ENCODE results near the gene C21orf58. TPM values are rescaled to one million over a fixed set of nuclear protein-coding genes. Genes with fewer than 3 reads are reported as not detected.
"Not testable (repeated sequence)": the region's sequence is repeated elsewhere in the genome, so short reads cannot be mapped to it uniquely, and the experiment has no call there.

The C21orf58 gene
- polyA plus RNA-seq (ENCODE audit: insufficient read length): 22.3 TPM
- long read RNA-seq, donor 1, partial matches to known transcripts: 40 of 40 reads
- long read RNA-seq, donor 1, other reads (novel, unspliced or antisense): 0 of 40 reads
- long read RNA-seq, donor 2, partial matches to known transcripts: 18 of 18 reads
- long read RNA-seq, donor 2, other reads (novel, unspliced or antisense): 0 of 18 reads
- long read RNA-seq, donor 3: 0 reads
- long read RNA-seq, donor 4: 0 reads
- long read RNA-seq, donor 5, partial matches to known transcripts: 0 of 1 reads
- long read RNA-seq, donor 5, other reads (novel, unspliced or antisense): 0 of 1 reads
- long read RNA-seq, donor 6: 0 reads
- long read RNA-seq, donor 7: 0 reads
- long read RNA-seq, donor 8: 0 reads

DNA sequence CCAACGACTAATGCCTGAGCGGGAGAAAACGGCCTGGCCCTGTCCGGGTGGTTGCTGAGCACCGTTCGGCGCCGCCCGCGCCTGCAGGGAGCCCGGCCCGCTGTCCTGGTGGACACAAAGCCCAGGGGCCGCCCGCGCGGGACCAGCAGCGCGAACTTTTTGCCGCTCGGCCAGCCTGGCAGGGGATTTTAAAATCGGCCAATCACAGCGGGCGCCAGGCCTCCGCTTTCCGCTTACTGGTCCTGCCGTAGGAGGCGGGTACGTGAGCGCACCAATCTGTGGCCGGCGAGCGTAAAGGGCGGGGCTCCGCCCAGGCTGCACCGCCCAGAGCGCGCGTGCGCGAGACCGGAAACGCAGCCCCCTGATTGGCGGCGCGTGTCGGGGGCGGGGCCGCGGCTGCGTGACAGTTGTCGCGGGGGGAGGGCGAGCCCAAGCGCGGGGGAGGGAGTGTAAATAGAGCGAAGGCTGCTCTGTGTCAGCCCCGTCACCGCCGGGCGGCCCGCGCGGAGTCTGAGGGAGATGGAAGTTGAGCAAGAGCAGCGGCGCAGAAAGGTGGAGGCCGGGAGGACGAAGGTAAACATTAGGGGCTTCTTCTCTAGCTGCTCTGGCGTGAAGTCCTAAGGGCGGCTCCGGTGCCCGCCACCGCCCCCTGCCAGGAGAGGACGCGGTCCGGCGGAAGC is at the start of gene C21orf58, which contains the start of gene PCNT:
TSS of gene C21orf58 (minus strand) at position 161 of the 680 bp plus-strand sequence. CDS start 1,132 bp downstream, outside the sequence.
TSS of gene PCNT (plus strand) at position 447 of the 680 bp plus-strand sequence. CDS start at position 520, 73 bp downstream.
- DNase-seq: peak; percentile 95

GRCh38 chr21:46372947-46373346 is 49.3 kb upstream of the C21orf58 start:
- not testable (repeated sequence) for DNase-seq

DNA sequence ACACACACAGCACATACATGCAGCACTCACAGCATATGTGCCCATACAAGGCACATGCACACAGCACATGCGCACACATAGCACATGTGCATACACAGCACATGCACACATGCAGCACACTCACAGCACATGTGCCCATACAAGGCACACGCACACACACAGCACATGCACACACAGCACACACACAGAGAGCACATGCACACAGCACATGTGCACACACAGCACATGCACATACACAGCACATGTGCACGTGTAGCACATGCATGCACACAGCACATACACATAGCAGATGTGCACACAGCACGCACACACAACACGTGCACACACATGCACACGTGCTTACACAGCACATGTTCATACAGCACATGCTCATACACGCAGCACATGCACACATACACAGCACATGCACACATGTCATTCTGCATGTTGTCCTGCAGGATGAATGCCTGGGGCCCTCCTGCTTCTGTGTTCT is 48.4 kb upstream of the C21orf58 start:
- DNase-seq: no peak

DNA sequence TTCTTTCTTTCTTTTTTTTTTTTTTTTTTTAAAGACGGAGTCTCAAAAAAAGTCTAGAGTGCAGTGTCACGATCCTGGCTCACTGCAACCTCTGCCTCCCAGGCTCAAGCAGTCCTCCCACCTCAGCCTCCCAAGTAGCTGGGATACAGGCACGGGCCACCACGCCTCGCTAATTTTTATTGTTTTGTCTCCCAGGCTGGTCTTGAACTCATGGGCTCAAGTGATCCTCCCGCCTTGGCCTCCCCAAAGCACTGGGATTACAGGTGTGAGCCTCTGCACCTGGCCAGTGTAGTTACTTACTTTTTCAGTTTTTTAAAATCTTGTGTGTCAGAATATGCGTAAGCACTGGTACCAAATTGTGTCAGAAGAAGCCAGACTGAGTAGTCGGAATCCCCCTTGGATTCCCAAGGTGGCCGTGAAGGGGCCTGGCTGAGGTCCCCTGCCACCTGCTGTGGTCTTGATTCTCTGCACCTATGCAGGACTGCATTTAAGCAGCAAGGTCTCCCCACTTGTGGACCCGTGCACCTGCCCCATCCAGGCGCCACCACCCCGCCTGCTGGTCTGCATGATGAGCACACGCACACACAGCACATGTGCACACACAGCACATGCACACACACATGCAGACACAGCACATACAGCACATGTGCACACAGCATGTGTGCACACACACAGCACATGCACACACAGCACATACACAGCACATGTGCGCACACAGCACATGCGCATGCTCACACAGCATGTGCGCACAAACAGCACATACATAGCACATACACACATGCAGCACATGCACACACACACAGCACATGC is 47.7 kb upstream of the C21orf58 start:
- no peak for DNase-seq

- DNase-seq: no peak
Observed at GRCh38 chr21:46369520-46370235, 46.0 kb upstream of the C21orf58 start.

DNA sequence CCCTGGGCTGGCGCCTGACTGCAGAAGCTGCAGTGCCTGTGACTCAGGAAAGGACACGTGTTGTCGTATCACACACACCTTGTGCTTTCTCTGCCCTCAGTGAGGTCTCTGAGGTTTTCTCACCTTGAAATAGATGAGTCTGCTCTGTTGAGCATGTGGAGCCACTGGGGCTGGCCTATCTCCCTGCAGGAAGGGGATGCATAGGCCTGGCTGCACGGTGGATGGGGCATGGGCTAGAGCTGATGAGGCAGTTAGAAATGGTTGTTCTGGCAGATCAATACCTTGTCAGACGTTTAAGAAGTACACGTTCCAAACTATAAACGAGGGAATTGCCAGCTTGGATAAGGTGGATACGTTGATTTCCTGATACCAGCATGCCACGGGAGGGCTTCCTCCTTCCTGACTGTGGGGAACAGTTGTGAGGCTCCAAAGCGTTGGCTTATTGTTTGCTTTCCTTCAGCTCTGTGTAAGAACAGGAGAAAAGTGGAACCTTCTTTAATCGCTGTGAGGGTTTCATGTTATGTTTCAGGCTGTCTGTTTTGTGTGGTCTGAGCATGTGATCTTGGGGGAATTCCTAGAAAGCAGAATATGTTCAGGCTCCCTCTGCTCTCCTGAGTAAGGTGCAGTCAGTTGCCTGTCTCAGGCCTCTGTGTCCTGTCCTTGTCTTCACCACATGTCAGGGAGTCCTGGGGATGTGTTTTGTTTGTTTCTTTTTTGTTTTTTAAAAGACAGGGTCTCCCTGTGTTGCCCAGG is 45.0 kb upstream of the C21orf58 start:
- no peak for DNase-seq

DNA sequence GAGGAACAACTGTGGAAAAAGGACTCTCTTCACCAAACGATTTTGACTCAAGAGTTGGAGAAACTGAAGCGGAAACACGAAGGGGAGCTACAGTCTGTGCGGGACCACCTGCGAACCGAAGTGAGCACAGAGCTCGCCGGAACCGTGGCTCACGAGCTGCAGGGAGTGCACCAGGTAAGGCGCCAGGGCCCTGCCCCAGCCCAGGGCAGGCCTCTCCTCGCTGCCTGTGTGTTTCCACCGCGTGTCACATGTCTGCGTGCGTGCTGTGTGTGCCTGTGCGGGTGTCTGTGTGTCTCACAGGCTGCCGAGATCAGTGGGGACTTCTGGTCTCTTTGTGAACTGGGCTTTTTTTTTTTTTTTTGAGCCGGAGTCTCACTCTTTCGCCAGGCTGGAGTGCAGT is 43.3 kb upstream of the C21orf58 start:
- DNase-seq: no peak

DNA sequence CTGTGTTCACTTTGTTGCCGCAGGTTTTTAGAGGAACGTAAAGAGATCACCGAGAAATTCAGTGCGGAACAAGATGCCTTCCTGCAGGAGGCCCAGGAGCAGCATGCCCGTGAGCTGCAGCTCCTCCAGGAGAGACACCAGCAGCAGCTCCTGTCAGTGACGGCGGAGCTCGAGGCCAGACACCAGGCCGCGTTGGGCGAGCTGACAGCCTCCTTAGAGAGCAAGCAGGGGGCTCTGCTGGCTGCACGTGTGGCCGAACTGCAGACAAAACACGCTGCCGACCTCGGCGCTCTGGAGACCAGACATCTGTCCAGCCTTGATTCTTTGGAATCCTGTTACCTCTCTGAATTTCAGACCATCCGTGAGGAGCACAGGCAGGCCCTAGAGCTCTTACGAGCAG is 42.9 kb upstream of the C21orf58 start:
- DNase-seq: no peak

DNA sequence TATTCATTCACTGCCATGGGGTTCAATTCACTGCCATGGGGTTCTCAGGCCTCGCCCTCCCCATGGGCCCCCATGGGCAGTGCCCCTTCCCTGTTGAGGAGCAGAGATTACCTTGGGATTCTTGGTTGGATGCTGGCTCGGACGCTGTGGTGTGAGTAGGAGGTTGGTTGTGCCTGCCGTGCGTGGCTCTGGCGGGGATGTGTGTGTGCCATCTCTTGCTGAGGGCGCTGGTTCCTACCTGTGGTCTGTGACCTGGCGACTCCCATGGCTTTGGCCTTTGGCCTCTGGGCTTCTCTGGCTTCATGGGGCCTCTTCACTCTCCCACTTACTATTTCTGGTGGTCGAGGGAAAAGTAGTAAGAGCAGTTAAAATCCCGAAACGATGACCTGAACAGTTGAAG is 42.4 kb upstream of the C21orf58 start:
- no peak for DNase-seq

DNA sequence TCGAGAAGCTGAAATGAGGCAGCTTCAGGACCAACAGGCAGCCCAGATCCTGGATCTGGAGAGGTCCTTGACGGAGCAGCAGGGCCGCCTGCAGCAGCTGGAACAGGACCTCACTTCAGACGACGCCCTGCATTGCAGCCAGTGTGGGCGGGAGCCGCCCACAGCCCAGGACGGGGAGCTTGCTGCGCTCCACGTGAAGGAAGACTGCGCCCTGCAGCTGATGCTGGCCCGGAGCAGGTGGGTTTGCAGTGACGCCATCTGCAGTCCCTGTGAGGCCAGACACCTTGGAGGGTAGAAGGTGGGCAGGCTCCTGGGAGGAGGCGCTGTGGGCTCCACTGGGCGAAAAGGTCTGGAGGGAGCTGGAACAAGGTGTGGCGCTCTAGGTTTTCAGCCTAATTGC is 40.0 kb upstream of the C21orf58 start:
- DNase-seq: no peak

GRCh38 chr21:46362946-46363345 is 39.3 kb upstream of the C21orf58 start:
- no peak for DNase-seq

- DNase-seq: peak; percentile 68
Observed at GRCh38 chr21:46361935-46362334, 38.3 kb upstream of the C21orf58 start.

GRCh38 chr21:46361176-46361575 is 37.5 kb upstream of the C21orf58 start:
- peak; percentile 29 for DNase-seq

- DNase-seq: no peak
Observed at GRCh38 chr21:46357684-46358425, 34.2 kb upstream of the C21orf58 start.

GRCh38 chr21:46357335-46357604 is 33.6 kb upstream of the C21orf58 start:
- DNase-seq: no peak

- no peak for DNase-seq
Observed at GRCh38 chr21:46356494-46357334, 33.0 kb upstream of the C21orf58 start.

- no peak for DNase-seq
Observed at GRCh38 chr21:46356005-46356338, 32.3 kb upstream of the C21orf58 start.

DNA sequence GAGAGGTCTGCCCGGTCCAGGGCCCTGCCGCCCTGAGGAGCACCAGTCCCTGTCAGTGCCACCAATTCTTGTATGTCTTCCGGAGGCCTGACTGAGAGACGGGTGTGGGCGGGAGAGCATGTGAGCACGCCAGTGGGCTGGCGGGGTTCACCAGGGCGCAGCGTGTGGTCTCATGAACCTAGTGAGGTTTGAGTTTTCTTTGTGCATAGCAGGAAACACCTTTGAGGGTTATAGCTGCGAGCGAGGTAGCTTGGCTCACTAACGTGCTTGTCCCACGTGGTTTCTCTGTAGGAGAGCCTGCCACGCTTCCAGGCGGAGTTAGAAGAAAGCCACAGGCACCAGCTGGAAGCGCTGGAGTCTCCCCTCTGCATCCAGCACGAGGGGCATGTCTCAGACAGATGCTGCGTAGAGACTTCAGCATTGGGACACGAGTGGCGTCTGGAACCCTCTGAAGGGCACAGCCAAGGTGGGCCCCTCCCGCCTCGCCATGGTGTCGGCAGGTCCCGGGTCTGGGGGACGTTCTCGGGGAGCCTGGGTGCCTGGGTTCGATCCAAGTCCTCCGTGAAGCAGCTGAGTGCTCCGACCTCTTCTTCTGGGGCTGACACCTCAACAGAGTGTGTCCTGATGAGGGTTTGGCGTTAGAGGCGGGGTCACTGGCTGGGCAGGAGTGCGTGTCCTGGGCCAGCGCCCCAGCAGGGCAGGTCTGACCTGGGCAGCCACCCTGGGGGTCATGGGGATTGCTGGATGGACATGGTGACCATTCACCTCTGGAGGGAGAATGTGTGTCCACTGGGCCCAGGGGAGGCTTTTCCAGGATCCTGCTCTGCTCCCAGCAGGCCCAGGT is 31.7 kb upstream of the C21orf58 start:
- DNase-seq: no peak

DNA sequence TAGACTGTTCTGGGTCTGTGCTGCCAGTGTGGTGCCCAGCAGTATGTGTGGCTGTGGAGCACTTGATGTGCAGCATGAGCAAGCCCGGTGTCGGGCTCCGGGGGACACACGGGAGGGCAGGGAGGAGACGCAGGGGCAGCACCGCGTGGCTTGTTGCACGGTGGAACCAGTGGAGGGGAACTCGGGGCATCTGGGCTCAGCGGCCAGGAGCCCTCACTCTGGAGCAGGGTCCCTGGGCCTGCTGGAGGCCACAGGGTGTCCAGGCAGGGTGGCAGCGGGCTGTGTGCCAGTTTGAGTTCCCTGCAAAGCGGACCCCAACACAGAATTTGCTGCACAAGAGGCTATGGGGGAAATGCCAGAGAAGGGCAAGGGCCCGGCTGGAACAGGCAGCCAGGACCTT is 30.8 kb upstream of the C21orf58 start:
- DNase-seq: no peak
